ENCODE results near the gene MAD1L1.

Gene MAD1L1

DNA sequence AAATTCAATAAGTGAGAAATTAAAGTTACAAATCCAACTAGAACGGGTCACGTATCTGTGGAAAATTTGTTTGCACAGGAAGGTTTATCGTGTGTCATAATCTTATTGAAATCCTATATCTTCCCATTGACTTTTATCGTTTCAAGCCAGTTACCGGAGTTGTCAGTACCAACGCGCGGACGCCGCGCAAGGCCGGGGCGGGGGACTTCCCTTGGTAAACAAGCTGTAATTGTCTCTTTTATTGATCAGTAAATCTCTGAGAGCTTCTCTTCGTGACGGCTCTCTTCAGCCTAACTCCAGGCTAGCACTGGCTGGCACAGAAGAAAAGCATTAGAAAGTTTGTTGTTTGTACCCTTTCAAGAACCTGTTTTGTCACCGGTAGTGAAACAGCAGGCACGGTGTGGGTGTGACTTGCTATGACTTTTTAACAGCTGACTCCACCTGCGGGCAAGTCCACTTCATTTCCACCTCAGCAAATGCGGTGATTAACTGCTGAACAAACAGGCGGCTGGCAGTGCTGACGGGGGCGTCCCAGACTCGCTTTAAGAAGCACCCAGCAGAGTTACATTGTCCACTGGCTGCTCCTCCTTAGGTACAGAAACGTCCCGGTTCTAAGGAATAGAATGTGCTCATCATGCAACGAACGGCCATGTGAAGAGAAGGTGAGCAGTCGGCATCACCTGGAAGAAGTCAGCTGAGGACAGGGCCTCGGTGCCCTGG is 215.8 kb downstream of the MAD1L1 start:
- DNase-seq (ENCODE audit: low read depth in 2 of 2, low spot score in 1 of 2), result no peak

DNA sequence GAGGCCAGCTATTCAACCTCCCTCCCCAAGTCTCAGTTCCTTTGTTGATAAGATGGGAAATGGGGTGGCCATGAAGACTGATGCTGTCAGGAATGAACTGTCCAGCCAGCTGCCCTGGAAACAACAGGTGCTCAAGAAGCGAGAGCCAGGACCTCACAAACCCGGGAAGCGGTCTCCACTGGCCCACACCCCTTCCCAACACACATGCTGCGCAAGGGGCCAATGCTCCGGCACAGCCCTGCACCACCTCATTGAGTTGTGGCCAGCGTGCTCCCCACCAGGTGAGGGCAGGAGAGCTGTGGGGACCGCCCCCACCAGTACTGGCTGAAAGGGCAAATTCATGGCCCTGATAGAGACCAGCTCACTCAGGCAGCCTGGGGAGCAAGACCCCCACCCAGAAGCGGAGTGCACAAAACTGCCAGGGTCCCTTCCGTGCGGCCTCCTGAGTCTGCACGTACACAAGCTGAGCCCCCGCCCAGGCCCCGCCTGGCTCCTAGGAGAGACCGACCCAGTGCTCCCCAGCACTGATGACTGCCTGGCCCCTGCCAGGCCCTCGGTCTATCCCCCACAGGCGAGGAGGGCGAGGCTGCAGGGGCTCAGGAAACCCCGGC is 216.6 kb downstream of the MAD1L1 start:
- no peak for DNase-seq (ENCODE audit: low read depth in 2 of 2, low spot score in 1 of 2)

GRCh38 chr7:2015251-2015871 is 217.4 kb downstream of the MAD1L1 start:
- no peak for DNase-seq (ENCODE audit: low read depth in 2 of 2, low spot score in 1 of 2)

GRCh38 chr7:2014391-2015241 is 218.1 kb downstream of the MAD1L1 start:
- no peak for DNase-seq (ENCODE audit: low read depth in 2 of 2, low spot score in 1 of 2)

- no peak for DNase-seq (ENCODE audit: low read depth in 2 of 2, low spot score in 1 of 2)
Measured at GRCh38 chr7:2013381-2014311, 219.1 kb downstream of the MAD1L1 start.

- DNase-seq (ENCODE audit: low read depth in 2 of 2, low spot score in 1 of 2), result no peak
Measured at GRCh38 chr7:2012981-2013380, 219.8 kb downstream of the MAD1L1 start.

GRCh38 chr7:2012044-2012900 is 220.5 kb downstream of the MAD1L1 start:
- DNase-seq (ENCODE audit: low read depth in 2 of 2, low spot score in 1 of 2), result no peak

GRCh38 chr7:2011266-2012043 is 221.3 kb downstream of the MAD1L1 start:
- no peak for DNase-seq (ENCODE audit: low read depth in 2 of 2, low spot score in 1 of 2)

- no peak for DNase-seq (ENCODE audit: low read depth in 2 of 2, low spot score in 1 of 2)
Measured at GRCh38 chr7:2010551-2011265, 222.0 kb downstream of the MAD1L1 start.

DNA sequence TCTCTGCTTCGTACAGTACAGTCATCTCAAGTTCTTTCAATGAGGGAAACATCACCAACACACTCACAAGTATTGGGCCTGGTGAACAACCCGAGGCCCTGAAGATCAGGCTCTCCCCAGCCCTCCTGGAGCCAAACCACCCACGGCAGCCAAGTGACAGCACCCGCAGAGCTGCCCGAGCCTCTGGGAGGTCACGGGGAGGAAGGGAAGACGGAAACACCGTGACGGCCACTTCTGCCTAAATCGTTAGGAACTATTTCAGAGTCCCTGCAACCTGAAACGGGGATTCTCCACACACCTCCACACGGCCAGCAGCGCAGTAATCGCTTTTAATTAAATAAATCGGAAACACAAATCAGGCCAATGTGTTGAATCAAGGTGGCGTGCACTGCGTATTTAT is 222.6 kb downstream of the MAD1L1 start:
- no peak for DNase-seq (ENCODE audit: low read depth in 2 of 2, low spot score in 1 of 2)

- DNase-seq (ENCODE audit: low read depth in 2 of 2, low spot score in 1 of 2), result no peak
Measured at GRCh38 chr7:2009541-2010001, 223.2 kb downstream of the MAD1L1 start.

- no peak for DNase-seq (ENCODE audit: low read depth in 2 of 2, low spot score in 1 of 2)
Measured at GRCh38 chr7:2008936-2009540, 223.7 kb downstream of the MAD1L1 start.

DNA sequence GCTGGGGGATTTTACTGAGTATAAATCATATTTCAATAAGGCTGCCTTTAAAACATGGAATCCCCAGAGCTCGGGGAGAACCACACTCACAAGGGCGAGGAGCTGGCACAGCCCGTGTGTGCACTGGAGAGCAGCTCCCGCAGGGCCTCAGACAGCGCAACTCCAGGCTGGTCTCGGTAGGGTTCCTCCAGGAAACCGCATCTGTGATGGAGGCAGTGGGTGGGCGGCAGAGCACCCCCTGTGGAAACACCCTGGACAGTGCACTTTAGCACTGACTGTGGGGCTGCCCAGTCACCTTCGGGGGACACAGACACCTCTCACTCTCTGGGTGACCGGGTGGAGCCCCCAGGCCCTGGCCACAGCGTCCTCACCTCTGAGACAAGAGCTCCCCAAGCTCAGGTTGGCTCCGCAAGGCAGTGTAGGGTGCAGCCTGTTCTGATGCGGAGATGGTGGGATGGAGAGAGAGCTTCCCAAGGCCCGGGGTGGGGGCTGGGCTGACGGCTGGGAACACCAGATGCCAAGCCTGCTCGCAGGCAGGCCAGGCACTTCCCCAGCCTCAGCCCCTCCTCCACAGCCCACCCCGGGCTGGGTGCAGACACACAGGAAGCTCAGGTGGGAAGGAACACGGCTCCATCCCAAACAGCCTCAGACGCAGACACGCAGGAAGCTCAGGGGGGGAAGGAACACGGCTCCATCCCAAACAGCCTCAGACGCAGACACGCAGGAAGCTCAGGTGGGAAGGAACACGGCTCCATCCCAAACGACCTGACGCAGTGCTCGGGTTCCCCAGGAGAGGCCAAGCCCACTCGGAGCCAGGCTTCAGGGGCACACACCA is 224.4 kb downstream of the MAD1L1 start:
- no peak for DNase-seq (ENCODE audit: low read depth in 2 of 2, low spot score in 1 of 2)

DNA sequence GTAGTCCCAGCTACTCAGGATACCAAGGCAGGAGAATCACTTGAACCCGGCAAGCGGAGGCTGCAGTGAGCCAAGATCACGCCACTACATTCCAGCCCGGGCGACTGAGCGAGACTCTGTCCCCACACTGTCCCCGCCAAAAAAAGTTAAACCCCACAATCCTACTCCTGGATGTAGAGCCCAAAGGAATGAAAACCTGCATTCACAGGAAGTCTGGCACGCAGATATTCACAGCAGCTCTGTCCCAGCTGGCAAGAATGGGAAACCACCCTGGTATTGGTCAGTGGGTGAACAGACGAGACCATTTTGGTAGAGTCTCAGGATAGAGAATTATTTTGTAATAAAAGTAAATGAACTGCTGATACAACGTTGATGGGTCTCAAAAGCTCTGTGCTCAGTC is 225.2 kb downstream of the MAD1L1 start:
- DNase-seq (ENCODE audit: low read depth in 2 of 2, low spot score in 1 of 2), result no peak

- DNase-seq (ENCODE audit: low read depth in 2 of 2, low spot score in 1 of 2), result no peak
Measured at GRCh38 chr7:2006921-2007381, 225.8 kb downstream of the MAD1L1 start.

DNA sequence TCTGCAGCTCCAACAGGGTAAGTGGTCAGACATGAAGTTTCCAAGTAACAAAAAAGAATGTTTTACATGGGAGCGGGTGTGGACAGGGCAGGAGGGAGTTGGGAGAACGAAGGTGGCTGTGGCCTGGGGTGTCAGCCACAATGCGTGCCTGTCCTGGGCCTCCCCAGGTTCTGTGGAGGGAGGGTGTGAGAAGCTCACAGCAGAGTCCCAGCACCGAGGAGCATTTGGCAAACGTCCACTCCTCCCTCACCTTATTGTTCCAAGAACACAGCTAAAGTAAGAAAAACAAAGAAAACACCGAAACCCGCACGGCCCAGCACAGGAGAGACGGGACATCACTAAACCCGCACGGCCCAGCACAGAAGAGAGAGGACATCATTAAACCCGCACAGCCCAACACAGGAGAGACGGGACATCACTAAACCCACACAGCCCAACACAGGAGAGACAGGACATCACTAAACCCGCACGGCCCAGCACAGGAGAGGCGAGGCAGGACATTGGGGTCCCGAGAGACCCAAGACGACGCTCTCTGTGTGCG is 226.4 kb downstream of the MAD1L1 start:
- no peak for DNase-seq (ENCODE audit: low read depth in 2 of 2, low spot score in 1 of 2)

Data from stimulated activated CD8-positive, alpha-beta memory T cell treated with anti-CD3 and anti-CD28 coated beads, Interleukin-4, amount 100 ng/mL, for 4 hours (primary cell).